Cardiac fibroblast (primary cell): ENCODE data around the gene CHDH.

Experiments used
- DNase-seq, 2 donors: peaks; one replicate each; pipeline versions ENCODE4 v3.0.0 to v3.0.0-alpha.2; 2010; ENCODE audit warnings: low read depth in 2 of 2
- H3K4me3 ChIP-seq, 2 donors: replicated peaks in 1 of 2; 1 replicate in 1 of 2; 2 replicates in 1 of 2; pipeline ENCODE4 v1.5.1; 2011; ENCODE audit warnings: low read depth in 2 of 2, low read length in 2 of 2, mild to moderate bottlenecking in 2 of 2, moderate library complexity in 1 of 2
- CTCF ChIP-seq: IDR thresholded peaks from one replicate; pipeline ENCODE4 v1.5.1; 2011; ENCODE audit warnings: low read depth, mild to moderate bottlenecking, low read length, inconsistent platforms

The CHDH gene

GRCh38 chr3:53850895-53851294 lies 4.7 kb upstream of the CHDH start:
- DNase-seq = peak; percentile 49 to 66
- H3K4me3 ChIP-seq = no peak overlapping the region
- TF ChIP-seq CTCF = no peak

GRCh38 chr3:53849916-53850315 lies 3.7 kb upstream of the CHDH start:
- DNase-seq = no peak
- TF ChIP-seq CTCF = no peak

GRCh38 chr3:53846851-53847155 lies 584 bp upstream of the CHDH start:
- H3K4me3 ChIP-seq = no peak overlapping the region

More at GRCh38 chr3:53849916-53850315, 3.7 kb upstream of the CHDH start:
- H3K4me3 ChIP-seq = no peak overlapping the region

GRCh38 chr3:53845881-53846133 lies 412 bp downstream of the CHDH start:
- no peak for TF ChIP-seq CTCF
- no peak for DNase-seq
- peak overlapping the region; percentile 45 to 51 for H3K4me3 ChIP-seq

More at GRCh38 chr3:53846851-53847155, 584 bp upstream of the CHDH start:
- no peak for TF ChIP-seq CTCF
- no peak for DNase-seq

- peak; percentile 24 for TF ChIP-seq CTCF
- peak; percentile 21 to 29 for DNase-seq
- H3K4me3 ChIP-seq = peak overlapping the region; percentile 45 to 51
Observed at GRCh38 chr3:53845103-53845880, 927 bp downstream of the CHDH start.

GRCh38 chr3:53844262-53845102 lies 1.7 kb downstream of the CHDH start:
- no peak for TF ChIP-seq CTCF

More at GRCh38 chr3:53844262-53845102, 1.7 kb downstream of the CHDH start:
- H3K4me3 ChIP-seq = no peak overlapping the region
- no peak for DNase-seq
